Kidney (tissue), 14 donors: ENCODE results near the gene FAM222A. TPM values are rescaled to one million over a fixed set of nuclear protein-coding genes. Genes with fewer than 3 reads are reported as not detected.

Source experiments
- DNase-seq, 5 donors: peaks; one replicate each; pipeline ENCODE4 v3.0.0-alpha.2; 2013 to 2020
- FAIRE-seq: peaks from 2 replicates; lab custom pipeline; 2012; peaks lifted over from hg19 to GRCh38; lab: Jason Lieb, UNC
- H3K27ac ChIP-seq, 2 donors: one replicate each; pipeline ENCODE4 v1.7.0; 2013; ENCODE audit warnings: low read depth in 2 of 2, low read length in 2 of 2, inconsistent platforms in 1 of 2
- H3K27me3 ChIP-seq: one replicate; pipeline ENCODE4 v1.7.1; 2013; ENCODE audit warnings: low read length, inconsistent platforms; ENCODE audit not compliant: control insufficient read depth, insufficient read depth
- H3K36me3 ChIP-seq, 3 donors: one replicate each; pipeline versions ENCODE4 v1.7.0 to v1.7.1; 2013; ENCODE audit warnings: low read length in 3 of 3, control low read depth in 1 of 3, inconsistent platforms in 1 of 3; ENCODE audit not compliant: insufficient read depth in 3 of 3, control insufficient read depth in 2 of 3
- H3K4me1 ChIP-seq, 3 donors: one replicate each; pipeline versions ENCODE4 v1.7.0 to v1.7.1; 2013; ENCODE audit warnings: low read length in 3 of 3, inconsistent platforms in 1 of 3, low read depth in 1 of 3; ENCODE audit not compliant: control insufficient read depth in 2 of 3, insufficient read depth in 2 of 3
- H3K4me3 ChIP-seq, 3 donors: one replicate each; pipeline versions ENCODE4 v1.7.0 to v1.8.1; 2013; ENCODE audit warnings: low read length in 3 of 3, control low read depth in 1 of 3, inconsistent platforms in 1 of 3
- H3K9ac ChIP-seq, 3 donors: one replicate each; pipeline versions ENCODE4 v1.7.0 to v1.7.1; 2013; ENCODE audit warnings: low read length in 3 of 3, control low read depth in 1 of 3, inconsistent platforms in 1 of 3
- H3K9me3 ChIP-seq, 3 donors: one replicate each; pipeline versions ENCODE4 v1.7.0 to v1.7.1; 2013; ENCODE audit warnings: low read length in 3 of 3, control low read depth in 1 of 3, inconsistent platforms in 1 of 3; ENCODE audit not compliant: control insufficient read depth in 2 of 3, insufficient read depth in 1 of 3
- CTCF ChIP-seq: IDR thresholded peaks from 3 replicates; pipeline ENCODE4 v1.5.1; 2012; ENCODE audit warnings: mild to moderate bottlenecking, moderate library complexity, borderline replicate concordance; ENCODE audit not compliant: insufficient read depth; ENCODE audit errors: extremely low read depth
- intact Hi-C: fragments of 100-400 bp; cut with DNase I; formaldehyde crosslinking; loops from one replicate; pipeline ENCODE4 v1.11.1; 2022
- polyA plus RNA-seq: library from polyadenylated mRNA; stranded (reverse); fragments of 350-450 nt; fragmentation: Illumina TruSeq; extraction: RNeasy Lipid Tissue Mini Kit (QIAGEN cat#74804); gene quantifications from one replicate; pipeline ENCODE4 v1.2.3, GENCODE V29; 2014; ENCODE audit warnings: low read depth, low replicate concordance; ENCODE audit not compliant: insufficient read depth
- total RNA-seq: library from RNA; stranded (reverse); fragmentation: NEBNext Ultra II Directional; extraction: Animal tissue kit (Norgen Biotek cat#: 25700); gene quantifications from one replicate; pipeline ENCODE4 v1.2.1, GENCODE V29; 2021
- donor health status: control.
- donor health status: control.
- donor health status: control.
- donor health status: control.
- donor health status: control.
- donor health status: DM: yes; HTN: yes; CAD: no.
- donor health status: Normal renal cell carcinoma (clear cell type).

Gene FAM222A
- total and polyA plus RNA-seq, 2 donors from 2014 or later: 3.7 to 12.5 TPM

DNA sequence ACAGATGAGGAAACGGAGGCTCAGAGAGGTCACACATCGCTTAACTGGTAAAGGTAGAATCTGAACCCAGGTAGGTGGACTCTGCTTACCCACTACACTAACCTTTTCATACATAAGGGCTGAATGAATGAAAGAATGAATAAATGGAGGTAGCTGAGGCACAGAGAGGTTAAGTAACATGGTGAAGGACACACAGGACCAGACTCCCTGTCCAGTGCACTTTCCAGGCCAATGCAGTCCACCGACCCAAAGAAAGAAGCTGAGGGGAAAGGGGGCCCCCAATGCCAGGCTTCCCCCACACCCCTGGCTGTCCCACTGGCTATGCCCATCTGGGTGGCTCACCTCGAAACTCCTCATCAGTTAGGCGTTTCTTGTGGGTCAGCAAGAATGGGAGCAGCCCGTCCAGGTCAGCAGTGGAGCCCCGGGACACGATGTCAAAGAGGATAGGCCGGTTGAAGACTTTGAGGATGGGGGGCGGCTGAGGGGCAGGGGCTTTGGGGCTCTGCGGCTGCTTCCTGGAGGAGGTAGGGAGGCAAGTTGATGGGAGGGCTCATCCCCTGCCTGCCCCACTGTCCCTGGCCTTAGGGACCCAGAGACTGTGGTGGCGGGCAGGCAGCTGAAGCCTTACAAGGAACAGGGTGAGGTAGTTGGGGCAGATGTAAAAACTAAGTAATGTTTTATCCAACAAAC, 94.5 kb downstream of the FAM222A start:
- TF ChIP-seq CTCF: no peak
- no peak for DNase-seq

GRCh38 chr12:109808876-109809646, 95.4 kb downstream of the FAM222A start:
- no peak overlapping the region for H3K4me3 ChIP-seq
- no peak for DNase-seq
- H3K27ac ChIP-seq: no peak overlapping the region
- no peaks in the 10 kb centered on the region for H3K4me1 ChIP-seq
- intact Hi-C loops: loop anchor here (5.0 kb wide), 1 partner anchor 33 kb away; no protein-coding TSS in a partner anchor
- peaks cover 3 to 27% (median 24%) of the 10 kb centered on the region in 3 donors for H3K36me3 ChIP-seq
- no peaks in the 10 kb centered on the region for H3K9me3 ChIP-seq
- H3K27me3 ChIP-seq: no peaks in the 10 kb centered on the region
- TF ChIP-seq CTCF: no peak
- H3K9ac ChIP-seq: no peak overlapping the region
- FAIRE-seq: no peak

More for the DNA sequence above, 94.5 kb downstream of the FAM222A start:
- Histone ChIP-seq H3K36me3 (peaks cover 0 to 19% (median 17%) of the 10 kb centered on the region in 3 donors), H3K27me3 (no peaks in the 10 kb centered on the region), H3K4me3 (no peak overlapping the region), H3K9me3 (no peaks in the 10 kb centered on the region), H3K27ac (no peak overlapping the region), H3K9ac (no peak overlapping the region), H3K4me1 (no peaks in the 10 kb centered on the region)
- no peak for FAIRE-seq
- intact Hi-C loops: loop anchor here (5.0 kb wide), 1 partner anchor 34 kb away; no protein-coding TSS in a partner anchor

DNA sequence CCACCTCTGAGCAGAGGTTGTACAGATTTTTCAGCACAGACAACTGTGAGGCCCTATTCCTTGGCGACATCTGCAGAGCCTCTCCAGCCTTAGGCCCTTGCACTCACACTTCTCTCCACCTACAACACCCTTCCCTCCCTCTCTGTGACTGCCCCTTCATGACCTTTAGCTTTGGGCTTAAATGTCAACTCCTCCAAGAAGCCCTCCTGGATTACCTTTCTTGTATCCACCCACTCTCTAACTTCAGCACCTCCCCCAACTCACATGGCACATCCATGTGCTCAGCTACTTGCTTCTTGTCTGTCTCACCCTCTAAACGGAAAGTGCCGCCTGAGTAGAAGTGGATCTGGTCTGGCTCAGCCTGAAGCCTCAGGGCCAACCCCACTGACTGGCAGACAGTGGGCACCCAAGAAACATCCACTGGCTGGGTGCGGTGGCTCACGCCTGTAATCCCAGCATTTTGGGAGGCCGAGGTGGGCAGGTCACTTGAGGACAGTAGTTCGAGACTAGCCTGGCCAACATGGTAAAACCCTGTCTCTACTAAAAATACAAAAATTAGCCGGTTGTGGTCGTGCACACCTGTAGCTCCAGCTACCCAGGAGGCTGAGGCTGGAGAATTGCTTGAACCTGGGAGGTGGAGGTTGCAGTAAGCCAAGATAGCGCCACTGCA, 97.5 kb downstream of the FAM222A start:
- H3K9me3 ChIP-seq: no peaks in the 10 kb centered on the region
- no peaks in the 10 kb centered on the region for H3K4me1 ChIP-seq
- DNase-seq (peak in 1 of 5 donors; percentile 35), FAIRE-seq (no peak)
- no peak for TF ChIP-seq CTCF
- intact Hi-C loops: no loop called here
- peaks cover 3 to 21% (median 20%) of the 10 kb centered on the region in 3 donors for H3K36me3 ChIP-seq
- H3K27me3 ChIP-seq: no peaks in the 10 kb centered on the region
- no peak overlapping the region for H3K27ac ChIP-seq
- no peak overlapping the region for H3K9ac ChIP-seq
- no peak overlapping the region for H3K4me3 ChIP-seq
